ENCODE data around the gene WDR41. TPM values are rescaled to one million over a fixed set of nuclear protein-coding genes. Genes with fewer than 3 reads are reported as not detected.

WDR41 gene
- total RNA-seq, 2 experiments from 2014 or later = 15.6 to 21.4 TPM

DNA sequence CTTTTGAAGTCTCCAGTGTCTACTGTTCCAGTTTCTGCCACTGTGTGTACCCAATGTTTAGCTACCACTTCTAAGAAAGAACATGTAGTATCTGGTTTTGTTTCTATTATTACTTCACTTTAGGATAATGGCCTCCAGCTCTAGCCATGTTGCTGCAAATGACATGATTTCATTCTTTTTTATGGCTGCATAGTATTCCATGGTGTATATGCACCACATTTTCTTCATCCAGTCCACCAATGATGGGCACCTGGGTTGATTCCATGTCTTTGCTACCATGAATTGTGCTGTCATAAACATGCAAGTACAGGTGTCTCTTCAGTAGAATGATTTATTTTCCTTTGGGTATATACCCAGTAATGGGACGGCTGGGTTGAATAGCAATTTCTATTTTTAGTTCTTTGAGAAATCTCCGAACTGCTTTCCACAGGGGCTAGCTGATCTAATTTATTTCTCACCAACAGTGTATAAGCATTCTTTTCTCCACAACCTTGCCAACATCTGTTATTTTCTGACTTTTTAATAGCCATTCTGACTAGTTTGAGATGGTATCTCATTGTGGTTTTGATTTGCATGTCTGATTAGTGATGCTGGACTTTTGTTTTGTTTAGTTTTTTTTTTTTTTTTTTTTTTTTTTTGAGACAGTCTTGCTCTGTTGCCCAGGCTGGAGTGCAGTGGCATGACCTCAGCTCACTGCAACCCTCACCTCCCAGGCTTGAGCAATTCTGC lies 68.9 kb downstream of the WDR41 start:
- Mint-ChIP-seq H3K9me3 (ENCODE audit: insufficient read depth) (no peaks in the 10 kb centered on the region), H3K4me3 (no peak overlapping the region), H3K27me3 (ENCODE audit: low read depth) (peaks cover 3% of the 10 kb centered on the region), H3K36me3 (ENCODE audit: low read depth) (no peaks in the 10 kb centered on the region), H3K27ac (no peak overlapping the region), H3K4me1 (ENCODE audit: low read depth) (peaks cover 2% of the 10 kb centered on the region)
- ATAC-seq = no peak
- CTCF ChIA-PET = interaction anchor here (1.2 kb wide), 1 partner anchor 13 kb away, joined by 3 read pairs; no protein-coding TSS in a partner anchor
- no peak for DNase-seq
- POLR2A ChIA-PET = no interaction called here

DNA sequence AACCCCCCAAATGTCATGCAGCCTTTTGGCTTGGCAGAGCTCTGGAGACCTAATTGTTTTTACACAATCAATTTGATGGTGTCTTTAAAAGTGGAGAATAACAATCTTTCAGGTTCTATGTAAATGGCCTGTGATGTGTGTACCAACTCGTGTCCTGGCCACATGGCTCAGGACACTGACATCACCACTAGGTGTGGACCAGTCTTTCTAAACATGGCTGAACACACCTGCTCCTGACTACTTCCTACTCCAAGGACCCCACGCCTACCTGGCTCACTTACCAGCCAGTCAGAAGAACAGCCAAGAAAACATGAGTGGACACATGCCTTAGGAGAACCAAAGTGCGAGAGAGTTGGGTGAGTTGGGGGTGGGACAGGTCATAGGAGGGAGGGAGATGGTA lies 71.2 kb downstream of the WDR41 start:
- DNase-seq (no peak), ATAC-seq (no peak)
- Mint-ChIP-seq H3K36me3 (ENCODE audit: low read depth) (no peaks in the 10 kb centered on the region), H3K4me3 (no peak overlapping the region), H3K9me3 (ENCODE audit: insufficient read depth) (no peaks in the 10 kb centered on the region), H3K27ac (no peak overlapping the region), H3K27me3 (ENCODE audit: low read depth) (peaks cover 3% of the 10 kb centered on the region), H3K4me1 (ENCODE audit: low read depth) (peaks cover 2% of the 10 kb centered on the region)
- POLR2A ChIA-PET = no interaction called here
- CTCF ChIA-PET = no interaction called here

DNA sequence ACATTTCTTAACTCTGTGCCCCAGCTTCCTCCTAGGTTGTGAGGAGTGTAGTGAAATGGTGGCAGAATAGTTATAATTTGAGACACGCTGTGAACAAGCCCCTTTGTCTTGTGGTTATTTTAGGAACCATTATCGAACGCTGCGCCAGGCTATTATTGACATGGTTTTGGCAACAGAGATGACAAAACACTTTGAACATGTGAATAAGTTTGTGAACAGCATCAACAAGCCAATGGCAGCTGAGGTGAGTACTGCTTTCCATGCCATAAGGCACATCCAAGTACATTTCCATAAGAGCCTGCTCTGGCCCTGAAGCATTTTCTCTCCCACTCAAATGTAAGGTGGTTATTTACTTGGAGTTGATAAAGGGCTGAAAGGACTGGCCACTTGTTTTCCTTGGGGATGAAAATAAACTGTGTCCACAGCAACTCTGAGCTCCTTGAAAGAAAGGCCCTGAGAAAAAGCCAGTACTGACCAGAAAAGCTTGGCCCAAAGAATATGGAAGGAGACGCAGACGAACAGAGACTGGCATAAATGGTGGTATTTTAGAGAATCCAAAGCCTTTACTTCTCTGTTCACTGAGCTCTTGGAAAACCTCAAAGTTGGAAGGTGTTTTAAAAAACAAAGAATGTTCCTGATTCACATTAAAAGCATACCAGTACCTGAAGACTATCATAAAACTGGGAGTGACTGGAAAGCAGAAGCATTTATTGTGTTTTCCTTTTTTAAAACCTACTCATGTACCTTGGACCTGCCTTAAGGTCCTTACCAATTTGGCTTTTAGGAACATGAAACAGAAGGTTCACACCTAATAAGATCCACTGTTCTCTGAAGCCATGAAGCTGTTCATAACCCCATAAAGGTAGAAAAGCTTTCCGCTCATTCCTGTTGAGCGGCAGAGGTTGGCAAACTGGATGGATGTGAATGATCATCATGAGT lies 72.2 kb downstream of the WDR41 start:
- ChIA-PET POLR2A (no interaction called here), CTCF (no interaction called here)
- Mint-ChIP-seq H3K4me1 (ENCODE audit: low read depth) (peaks cover 2% of the 10 kb centered on the region), H3K27ac (no peak overlapping the region), H3K4me3 (no peak overlapping the region), H3K27me3 (ENCODE audit: low read depth) (peaks cover 5% of the 10 kb centered on the region), H3K36me3 (ENCODE audit: low read depth) (no peaks in the 10 kb centered on the region), H3K9me3 (ENCODE audit: insufficient read depth) (no peaks in the 10 kb centered on the region)
- no peak for ATAC-seq
- no peak for DNase-seq

DNA sequence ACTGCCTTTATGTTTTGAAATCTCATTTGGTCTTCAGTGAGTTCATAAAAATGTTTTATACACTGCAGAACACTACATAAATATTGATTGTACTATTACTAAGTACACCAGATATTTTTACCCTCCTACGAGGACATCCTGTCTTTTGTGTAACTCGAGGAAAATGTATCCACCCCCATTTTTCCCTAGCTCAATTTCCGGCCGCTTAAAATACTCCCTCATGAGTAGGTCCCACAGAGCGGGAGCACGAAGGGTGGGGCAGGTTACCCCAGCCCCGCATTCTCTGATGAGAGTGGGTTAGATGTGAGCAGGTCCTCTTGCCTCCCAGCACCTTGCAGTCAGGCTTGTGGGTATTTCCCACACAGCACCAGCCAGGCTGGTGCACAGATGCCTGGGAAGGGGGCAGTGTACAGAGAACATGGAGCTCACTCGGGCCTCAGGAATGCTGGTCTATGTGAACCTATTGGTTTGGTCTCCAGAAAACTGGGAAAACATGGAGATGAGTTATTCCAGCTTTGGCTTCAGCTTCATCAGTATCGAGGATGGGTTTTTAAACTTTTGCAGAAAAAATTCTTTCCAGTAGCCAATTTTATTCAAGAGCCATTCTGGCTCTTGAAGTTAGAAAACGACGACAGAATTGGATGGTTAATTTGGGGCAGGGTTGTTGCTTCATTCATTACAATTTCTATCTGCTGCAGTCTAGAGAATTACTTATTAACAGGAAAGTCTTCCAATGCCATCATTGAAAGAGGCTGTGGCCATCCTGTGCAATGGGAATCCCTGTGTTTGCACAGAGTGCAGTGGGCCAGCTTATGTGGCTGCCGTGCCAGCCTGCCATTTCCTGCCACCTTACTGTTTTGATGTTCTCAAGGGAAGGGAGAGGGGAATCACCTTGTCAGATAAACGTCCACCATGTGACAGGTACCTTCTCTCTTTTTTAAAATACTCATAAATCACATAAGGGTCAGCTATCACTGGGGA lies 73.2 kb downstream of the WDR41 start:
- Mint-ChIP-seq H3K27ac (no peak overlapping the region), H3K36me3 (ENCODE audit: low read depth) (no peaks in the 10 kb centered on the region), H3K9me3 (ENCODE audit: insufficient read depth) (no peaks in the 10 kb centered on the region), H3K4me1 (ENCODE audit: low read depth) (peaks cover 2% of the 10 kb centered on the region), H3K4me3 (no peak overlapping the region), H3K27me3 (ENCODE audit: low read depth) (peaks cover 5% of the 10 kb centered on the region)
- CTCF ChIA-PET = no interaction called here
- POLR2A ChIA-PET = no interaction called here
- ATAC-seq (no peak), DNase-seq (no peak)

DNA sequence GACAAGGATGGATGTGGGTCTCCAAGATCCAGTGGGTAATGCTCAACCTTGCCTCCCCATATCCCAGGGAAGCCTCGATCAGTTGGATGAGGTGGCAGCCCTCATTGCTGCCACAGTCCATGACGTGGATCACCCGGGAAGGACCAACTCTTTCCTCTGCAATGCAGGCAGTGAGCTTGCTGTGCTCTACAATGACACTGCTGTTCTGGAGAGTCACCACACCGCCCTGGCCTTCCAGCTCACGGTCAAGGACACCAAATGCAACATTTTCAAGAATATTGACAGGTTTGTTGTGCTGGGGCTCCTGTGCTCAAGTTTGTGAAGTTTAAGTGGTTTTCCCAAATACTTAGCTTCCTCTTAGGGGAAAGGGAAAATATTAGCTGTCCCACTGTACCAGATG lies 74.0 kb downstream of the WDR41 start:
- Mint-ChIP-seq H3K9me3 (ENCODE audit: insufficient read depth) (no peaks in the 10 kb centered on the region), H3K27me3 (ENCODE audit: low read depth) (peaks cover 5% of the 10 kb centered on the region), H3K27ac (no peak overlapping the region), H3K4me3 (no peak overlapping the region), H3K36me3 (ENCODE audit: low read depth) (no peaks in the 10 kb centered on the region), H3K4me1 (ENCODE audit: low read depth) (peaks cover 2% of the 10 kb centered on the region)
- DNase-seq = no peak
- ATAC-seq = no peak
- ChIA-PET CTCF (no interaction called here), POLR2A (no interaction called here)

DNA sequence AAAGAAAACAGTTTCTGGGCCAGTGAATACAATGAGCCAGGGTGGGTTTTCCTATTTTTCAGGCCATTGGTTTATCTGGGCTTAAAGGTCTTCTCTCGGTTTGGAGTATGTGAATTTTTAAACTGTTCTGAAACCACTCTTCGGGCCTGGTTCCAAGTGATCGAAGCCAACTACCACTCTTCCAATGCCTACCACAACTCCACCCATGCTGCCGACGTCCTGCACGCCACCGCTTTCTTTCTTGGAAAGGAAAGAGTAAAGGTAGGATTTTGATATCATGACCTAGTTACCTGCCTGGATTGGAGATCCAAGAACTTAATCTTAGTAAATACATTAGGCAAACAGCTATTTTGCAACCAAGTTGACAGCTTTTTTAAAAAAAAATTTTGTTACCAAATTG lies 79.1 kb downstream of the WDR41 start:
- Mint-ChIP-seq H3K27me3 (ENCODE audit: low read depth) (peaks cover 6% of the 10 kb centered on the region), H3K27ac (no peak overlapping the region), H3K9me3 (ENCODE audit: insufficient read depth) (no peaks in the 10 kb centered on the region), H3K36me3 (ENCODE audit: low read depth) (no peaks in the 10 kb centered on the region), H3K4me1 (ENCODE audit: low read depth) (no peaks in the 10 kb centered on the region), H3K4me3 (no peak overlapping the region)
- ChIA-PET CTCF (interaction anchor here (0.6 kb wide), 1 partner anchor 268 kb away, joined by 3 read pairs; no protein-coding TSS in a partner anchor), POLR2A (no interaction called here)
- ATAC-seq (no peak), DNase-seq (no peak)

DNA sequence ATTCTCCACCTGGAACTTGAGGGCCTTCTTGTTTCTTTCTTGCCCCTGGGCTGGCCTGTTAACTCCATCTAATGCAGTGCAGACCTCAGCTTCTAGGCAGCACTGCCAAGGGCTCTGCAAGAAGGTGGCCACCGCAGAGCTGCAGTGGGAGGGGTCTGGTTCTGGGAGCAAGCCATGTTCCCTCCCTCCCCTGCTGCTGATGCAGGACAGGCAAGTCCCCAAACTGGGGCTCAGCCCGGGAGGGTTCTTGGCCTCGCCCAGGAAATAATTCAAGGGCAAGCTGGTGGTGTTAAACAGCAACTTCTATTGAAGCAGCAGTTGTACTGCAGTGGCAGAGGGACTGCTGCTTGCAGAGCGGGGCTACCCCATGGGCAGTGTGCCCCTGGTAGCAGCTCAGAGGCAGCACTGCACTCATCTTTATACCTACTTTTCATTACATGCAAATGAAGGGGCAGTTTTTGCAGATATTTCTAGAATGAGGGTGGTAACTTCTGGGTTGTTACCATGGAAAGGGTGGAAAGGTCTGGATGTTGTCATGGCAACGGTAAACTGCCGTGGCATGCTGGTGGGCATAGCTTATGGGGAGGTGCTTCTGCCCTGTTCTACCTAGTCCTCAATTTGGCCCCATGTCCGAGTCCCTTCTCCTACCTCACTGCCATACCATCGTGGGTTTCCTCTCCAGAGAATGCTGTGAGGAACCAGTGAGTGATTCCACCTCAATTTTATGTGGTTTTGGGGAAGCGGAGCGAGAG lies 82.1 kb downstream of the WDR41 start:
- no peak for ATAC-seq
- ChIA-PET CTCF (no interaction called here), POLR2A (no interaction called here)
- Mint-ChIP-seq H3K27ac (no peak overlapping the region), H3K4me1 (ENCODE audit: low read depth) (no peaks in the 10 kb centered on the region), H3K9me3 (ENCODE audit: insufficient read depth) (no peaks in the 10 kb centered on the region), H3K36me3 (ENCODE audit: low read depth) (no peaks in the 10 kb centered on the region), H3K4me3 (no peak overlapping the region), H3K27me3 (ENCODE audit: low read depth) (peaks cover 4% of the 10 kb centered on the region)
- DNase-seq = no peak

DNA sequence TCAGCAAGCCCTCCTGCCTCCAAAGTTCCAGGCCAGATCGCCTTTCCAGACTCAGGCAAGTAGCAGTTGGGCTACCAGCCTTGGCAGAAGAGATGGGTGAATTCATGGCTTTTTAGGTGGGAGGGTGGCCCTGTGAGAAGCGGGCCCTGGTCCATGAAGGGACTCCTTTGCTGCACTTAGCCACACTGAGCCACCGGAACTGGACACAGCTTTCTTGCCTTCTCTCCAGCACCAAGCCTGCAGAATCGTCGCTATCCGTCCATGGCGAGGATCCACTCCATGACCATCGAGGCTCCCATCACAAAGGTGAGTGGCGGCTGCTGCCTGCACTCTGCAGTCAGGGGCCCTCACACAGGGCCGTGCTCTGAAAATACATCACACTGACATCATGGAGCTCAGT lies 85.0 kb downstream of the WDR41 start:
- Mint-ChIP-seq H3K27me3 (ENCODE audit: low read depth) (peaks cover 3% of the 10 kb centered on the region), H3K9me3 (ENCODE audit: insufficient read depth) (no peaks in the 10 kb centered on the region), H3K4me3 (no peak overlapping the region), H3K36me3 (ENCODE audit: low read depth) (no peaks in the 10 kb centered on the region), H3K4me1 (ENCODE audit: low read depth) (no peaks in the 10 kb centered on the region), H3K27ac (no peak overlapping the region)
- CTCF ChIA-PET = no interaction called here
- no peak for DNase-seq
- POLR2A ChIA-PET = no interaction called here
- ATAC-seq = no peak

DNA sequence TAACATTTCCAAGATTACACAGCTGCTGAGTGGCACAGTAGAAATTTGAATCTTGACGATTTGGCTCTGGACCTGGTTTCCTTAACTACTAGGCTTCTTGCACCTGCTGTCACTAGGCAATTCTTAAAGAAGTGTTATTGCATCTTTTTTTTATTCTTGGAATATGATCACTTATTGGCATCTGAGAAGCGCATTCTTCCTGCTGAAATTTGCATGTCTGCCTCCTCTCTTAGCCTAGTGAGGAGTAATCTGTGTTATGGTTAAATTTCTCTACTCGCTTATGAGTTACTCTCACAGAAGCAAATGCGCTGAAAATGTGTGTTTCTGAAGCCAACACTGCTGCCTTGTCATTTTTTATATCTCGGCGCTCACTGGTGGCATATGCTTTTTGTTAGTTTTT lies 89.3 kb downstream of the WDR41 start:
- CTCF ChIA-PET = no interaction called here
- Mint-ChIP-seq H3K4me3 (no peak overlapping the region), H3K4me1 (ENCODE audit: low read depth) (no peaks in the 10 kb centered on the region), H3K9me3 (ENCODE audit: insufficient read depth) (no peaks in the 10 kb centered on the region), H3K27me3 (ENCODE audit: low read depth) (peaks cover 11% of the 10 kb centered on the region), H3K27ac (no peak overlapping the region), H3K36me3 (ENCODE audit: low read depth) (no peaks in the 10 kb centered on the region)
- POLR2A ChIA-PET = no interaction called here
- DNase-seq (no peak), ATAC-seq (no peak)

DNA sequence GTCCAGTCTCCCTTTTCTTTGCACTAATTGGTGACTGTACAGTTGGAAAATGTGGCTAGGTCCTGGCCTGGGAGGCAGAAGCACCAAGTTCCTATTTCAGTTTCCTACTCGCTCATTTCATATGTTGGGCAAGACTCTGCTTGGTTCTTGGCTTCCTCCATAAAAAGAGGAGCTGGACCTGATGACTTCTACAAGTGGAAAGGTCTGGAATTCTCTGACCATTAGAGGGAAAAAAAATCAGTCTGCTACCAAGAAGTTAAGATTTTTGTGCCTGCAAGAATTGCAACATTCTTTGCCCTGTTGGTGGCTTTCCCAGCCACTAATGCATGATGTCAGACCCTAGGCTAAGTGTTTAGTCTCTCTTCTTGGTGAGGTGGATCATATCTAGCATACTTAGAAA lies 91.5 kb downstream of the WDR41 start:
- POLR2A ChIA-PET = no interaction called here

DNA sequence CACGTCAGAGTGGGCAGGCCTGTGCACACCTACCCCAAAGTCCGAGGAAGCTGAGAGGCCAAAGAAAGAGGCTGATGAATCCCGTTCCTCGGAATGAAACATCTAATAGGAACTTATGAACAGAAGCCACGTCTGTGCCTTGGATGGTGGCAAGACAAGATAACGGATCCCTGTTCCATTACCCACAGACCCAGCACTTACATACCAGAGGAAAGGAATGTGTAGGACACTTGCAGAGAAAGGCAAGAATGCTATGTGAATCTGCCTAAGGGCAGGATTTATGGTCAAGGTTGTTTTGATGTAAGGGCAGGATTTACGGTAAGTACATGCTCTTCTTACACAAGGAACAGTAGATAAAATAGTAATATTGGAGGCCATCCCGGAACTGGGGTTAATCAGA lies 93.2 kb downstream of the WDR41 start:
- DNase-seq (no peak), ATAC-seq (no peak)
- CTCF ChIA-PET = no interaction called here
- Mint-ChIP-seq H3K27ac (no peak overlapping the region), H3K36me3 (ENCODE audit: low read depth) (no peaks in the 10 kb centered on the region), H3K4me3 (no peak overlapping the region), H3K27me3 (ENCODE audit: low read depth) (peaks cover 11% of the 10 kb centered on the region), H3K4me1 (ENCODE audit: low read depth) (peaks cover 3% of the 10 kb centered on the region), H3K9me3 (ENCODE audit: insufficient read depth) (no peaks in the 10 kb centered on the region)
- POLR2A ChIA-PET = no interaction called here

More for the DNA sequence above, 91.5 kb downstream of the WDR41 start:
- no peaks in the 10 kb centered on the region for H3K9me3 Mint-ChIP-seq (ENCODE audit: insufficient read depth)
- DNase-seq (no peak), ATAC-seq (no peak)
- peaks cover 3% of the 10 kb centered on the region for H3K4me1 Mint-ChIP-seq (ENCODE audit: low read depth)
- CTCF ChIA-PET = no interaction called here
- H3K27me3 Mint-ChIP-seq (ENCODE audit: low read depth) = peaks cover 11% of the 10 kb centered on the region
- H3K4me3 Mint-ChIP-seq = no peak overlapping the region
- no peak overlapping the region for H3K27ac Mint-ChIP-seq
- no peaks in the 10 kb centered on the region for H3K36me3 Mint-ChIP-seq (ENCODE audit: low read depth)
